Measurements from ENCODE around the gene OSBPL10.

The OSBPL10 gene

DNA sequence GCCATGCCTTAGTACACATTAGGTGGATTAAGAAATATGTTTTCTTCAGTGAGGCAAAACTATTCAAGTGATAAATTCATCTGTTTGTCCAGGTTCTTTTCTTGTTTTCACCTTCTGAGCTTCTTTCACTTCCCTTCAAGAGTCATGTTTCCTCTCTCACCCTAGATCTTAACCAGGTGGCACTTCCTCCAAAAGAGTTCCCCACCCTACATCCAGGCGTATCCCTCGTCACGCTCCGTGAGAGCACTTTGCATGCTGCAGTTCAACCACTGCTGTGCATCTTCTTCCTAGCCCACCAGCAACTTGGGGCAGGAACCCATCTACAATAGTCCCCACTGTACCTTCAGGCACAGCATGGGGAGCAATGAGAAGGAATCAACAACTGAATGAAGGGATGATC, 28.9 kb downstream of the OSBPL10 start:
- no peak for ATAC-seq
- TF ChIP-seq ZFP3 (CRISPR knock-in tag; IDR thresholded peaks at IDR 0.05), result no peak
- no peak for TF ChIP-seq TCF4 (CRISPR knock-in tag; IDR thresholded peaks at IDR 0.05; ENCODE audit: borderline replicate concordance)
- TF ChIP-seq ZNF70 (CRISPR knock-in tag; IDR thresholded peaks at IDR 0.05), result no peak
- TF ChIP-seq, protein P1, sequence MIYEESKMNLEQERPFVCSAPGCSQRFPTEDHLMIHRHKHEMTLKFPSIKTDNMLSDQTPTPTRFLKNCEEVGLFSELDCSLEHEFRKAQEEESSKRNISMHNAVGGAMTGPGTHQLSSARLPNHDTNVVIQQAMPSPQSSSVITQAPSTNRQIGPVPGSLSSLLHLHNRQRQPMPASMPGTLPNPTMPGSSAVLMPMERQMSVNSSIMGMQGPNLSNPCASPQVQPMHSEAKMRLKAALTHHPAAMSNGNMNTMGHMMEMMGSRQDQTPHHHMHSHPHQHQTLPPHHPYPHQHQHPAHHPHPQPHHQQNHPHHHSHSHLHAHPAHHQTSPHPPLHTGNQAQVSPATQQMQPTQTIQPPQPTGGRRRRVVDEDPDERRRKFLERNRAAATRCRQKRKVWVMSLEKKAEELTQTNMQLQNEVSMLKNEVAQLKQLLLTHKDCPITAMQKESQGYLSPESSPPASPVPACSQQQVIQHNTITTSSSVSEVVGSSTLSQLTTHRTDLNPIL (CRISPR knock-in tag; IDR thresholded peaks at IDR 0.05; ENCODE audit: low read depth), result no peak
- TF ChIP-seq ESRRG (CRISPR knock-in tag; IDR thresholded peaks at IDR 0.05), result no peak
- no peak for TF ChIP-seq ZNF8 (CRISPR knock-in tag; IDR thresholded peaks at IDR 0.05)
- no peak for TF ChIP-seq RARB (CRISPR knock-in tag; IDR thresholded peaks at IDR 0.05)
- TF ChIP-seq BACH2 (CRISPR knock-in tag; IDR thresholded peaks at IDR 0.05; ENCODE audit: borderline replicate concordance), result no peak

DNA sequence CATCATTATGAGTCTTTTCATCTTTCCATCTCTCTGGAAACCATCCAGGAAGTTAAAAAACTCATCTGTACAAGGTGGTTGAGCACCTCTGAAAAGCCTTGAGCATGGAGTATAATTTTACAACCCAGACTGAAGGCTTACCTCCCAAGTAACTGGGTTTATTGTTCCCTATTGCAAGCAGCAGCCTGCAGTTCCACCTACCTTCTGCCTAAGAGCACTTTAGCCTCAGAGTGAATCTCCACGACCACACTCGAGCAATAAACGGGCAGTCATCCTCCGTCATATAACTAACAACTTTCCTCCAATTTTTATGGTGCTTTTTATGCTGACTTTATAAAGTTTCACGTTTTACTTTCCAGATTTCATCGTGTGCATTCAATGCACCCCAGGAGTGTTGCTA, 32.8 kb downstream of the OSBPL10 start:
- TF ChIP-seq ZNF70 (CRISPR knock-in tag; IDR thresholded peaks at IDR 0.05) (no peak), ZNF565 (CRISPR knock-in tag; conservative IDR thresholded peaks at IDR 0.05; ENCODE audit: low read depth) (no peak)
- no peak for ATAC-seq

DNA sequence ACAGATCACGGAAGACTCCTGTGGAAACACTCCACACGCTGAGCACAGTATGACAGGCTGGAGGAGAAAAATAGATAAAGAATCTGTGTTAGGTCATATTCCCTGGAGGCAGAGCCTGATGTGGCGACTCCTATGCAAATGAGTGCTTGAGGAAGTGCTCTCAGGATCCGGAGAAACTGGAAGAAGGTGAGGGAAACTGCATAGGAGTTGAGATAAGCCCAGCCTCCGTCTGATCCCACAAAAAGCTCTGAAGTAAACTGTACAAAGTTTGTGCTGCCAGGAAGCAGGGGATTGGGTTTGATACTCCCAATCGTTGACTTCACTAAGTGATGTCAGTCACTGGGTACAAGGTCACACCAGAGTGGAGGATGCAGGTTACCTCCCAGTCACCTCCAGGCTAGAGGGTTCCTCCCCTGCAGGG, 33.4 kb downstream of the OSBPL10 start:
- no peak for ATAC-seq
- TF ChIP-seq BACH2 (CRISPR knock-in tag; IDR thresholded peaks at IDR 0.05; ENCODE audit: borderline replicate concordance), result no peak
- TF ChIP-seq ARNTL (CRISPR knock-in tag; IDR thresholded peaks at IDR 0.05; ENCODE audit: borderline replicate concordance, low read depth), result no peak
- TF ChIP-seq, protein P2, sequence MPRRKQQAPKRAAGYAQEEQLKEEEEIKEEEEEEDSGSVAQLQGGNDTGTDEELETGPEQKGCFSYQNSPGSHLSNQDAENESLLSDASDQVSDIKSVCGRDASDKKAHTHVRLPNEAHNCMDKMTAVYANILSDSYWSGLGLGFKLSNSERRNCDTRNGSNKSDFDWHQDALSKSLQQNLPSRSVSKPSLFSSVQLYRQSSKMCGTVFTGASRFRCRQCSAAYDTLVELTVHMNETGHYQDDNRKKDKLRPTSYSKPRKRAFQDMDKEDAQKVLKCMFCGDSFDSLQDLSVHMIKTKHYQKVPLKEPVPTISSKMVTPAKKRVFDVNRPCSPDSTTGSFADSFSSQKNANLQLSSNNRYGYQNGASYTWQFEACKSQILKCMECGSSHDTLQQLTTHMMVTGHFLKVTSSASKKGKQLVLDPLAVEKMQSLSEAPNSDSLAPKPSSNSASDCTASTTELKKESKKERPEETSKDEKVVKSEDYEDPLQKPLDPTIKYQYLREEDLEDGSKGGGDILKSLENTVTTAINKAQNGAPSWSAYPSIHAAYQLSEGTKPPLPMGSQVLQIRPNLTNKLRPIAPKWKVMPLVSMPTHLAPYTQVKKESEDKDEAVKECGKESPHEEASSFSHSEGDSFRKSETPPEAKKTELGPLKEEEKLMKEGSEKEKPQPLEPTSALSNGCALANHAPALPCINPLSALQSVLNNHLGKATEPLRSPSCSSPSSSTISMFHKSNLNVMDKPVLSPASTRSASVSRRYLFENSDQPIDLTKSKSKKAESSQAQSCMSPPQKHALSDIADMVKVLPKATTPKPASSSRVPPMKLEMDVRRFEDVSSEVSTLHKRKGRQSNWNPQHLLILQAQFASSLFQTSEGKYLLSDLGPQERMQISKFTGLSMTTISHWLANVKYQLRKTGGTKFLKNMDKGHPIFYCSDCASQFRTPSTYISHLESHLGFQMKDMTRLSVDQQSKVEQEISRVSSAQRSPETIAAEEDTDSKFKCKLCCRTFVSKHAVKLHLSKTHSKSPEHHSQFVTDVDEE (CRISPR knock-in tag; IDR thresholded peaks at IDR 0.05), result no peak
- TF ChIP-seq ZNF70 (CRISPR knock-in tag; IDR thresholded peaks at IDR 0.05), result no peak
- TF ChIP-seq CSDC2 (CRISPR knock-in tag; IDR thresholded peaks at IDR 0.05), result no peak
- no peak for TF ChIP-seq TOX (CRISPR knock-in tag; IDR thresholded peaks at IDR 0.05; ENCODE audit: borderline replicate concordance)
- TF ChIP-seq, protein P1 (CRISPR knock-in tag; IDR thresholded peaks at IDR 0.05; ENCODE audit: low read depth), result no peak
- TF ChIP-seq ISL1 (CRISPR knock-in tag; IDR thresholded peaks at IDR 0.05), result no peak
- TF ChIP-seq ZNF565 (CRISPR knock-in tag; conservative IDR thresholded peaks at IDR 0.05; ENCODE audit: low read depth), result no peak
- TF ChIP-seq PPARA (CRISPR knock-in tag; IDR thresholded peaks at IDR 0.05; ENCODE audit: borderline replicate concordance), result no peak
- no peak for TF ChIP-seq OSR1 (CRISPR knock-in tag; IDR thresholded peaks at IDR 0.05)
- TF ChIP-seq ESRRG (CRISPR knock-in tag; IDR thresholded peaks at IDR 0.05), result no peak
- no peak for TF ChIP-seq GLIS3 (CRISPR knock-in tag; IDR thresholded peaks at IDR 0.05)
- no peak for TF ChIP-seq ZNF8 (CRISPR knock-in tag; IDR thresholded peaks at IDR 0.05)
- TF ChIP-seq, protein P3, sequence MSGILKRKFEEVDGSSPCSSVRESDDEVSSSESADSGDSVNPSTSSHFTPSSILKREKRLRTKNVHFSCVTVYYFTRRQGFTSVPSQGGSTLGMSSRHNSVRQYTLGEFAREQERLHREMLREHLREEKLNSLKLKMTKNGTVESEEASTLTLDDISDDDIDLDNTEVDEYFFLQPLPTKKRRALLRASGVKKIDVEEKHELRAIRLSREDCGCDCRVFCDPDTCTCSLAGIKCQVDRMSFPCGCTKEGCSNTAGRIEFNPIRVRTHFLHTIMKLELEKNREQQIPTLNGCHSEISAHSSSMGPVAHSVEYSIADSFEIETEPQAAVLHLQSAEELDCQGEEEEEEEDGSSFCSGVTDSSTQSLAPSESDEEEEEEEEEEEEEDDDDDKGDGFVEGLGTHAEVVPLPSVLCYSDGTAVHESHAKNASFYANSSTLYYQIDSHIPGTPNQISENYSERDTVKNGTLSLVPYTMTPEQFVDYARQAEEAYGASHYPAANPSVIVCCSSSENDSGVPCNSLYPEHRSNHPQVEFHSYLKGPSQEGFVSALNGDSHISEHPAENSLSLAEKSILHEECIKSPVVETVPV (CRISPR knock-in tag; IDR thresholded peaks at IDR 0.05), result no peak
- TF ChIP-seq, protein P4, sequence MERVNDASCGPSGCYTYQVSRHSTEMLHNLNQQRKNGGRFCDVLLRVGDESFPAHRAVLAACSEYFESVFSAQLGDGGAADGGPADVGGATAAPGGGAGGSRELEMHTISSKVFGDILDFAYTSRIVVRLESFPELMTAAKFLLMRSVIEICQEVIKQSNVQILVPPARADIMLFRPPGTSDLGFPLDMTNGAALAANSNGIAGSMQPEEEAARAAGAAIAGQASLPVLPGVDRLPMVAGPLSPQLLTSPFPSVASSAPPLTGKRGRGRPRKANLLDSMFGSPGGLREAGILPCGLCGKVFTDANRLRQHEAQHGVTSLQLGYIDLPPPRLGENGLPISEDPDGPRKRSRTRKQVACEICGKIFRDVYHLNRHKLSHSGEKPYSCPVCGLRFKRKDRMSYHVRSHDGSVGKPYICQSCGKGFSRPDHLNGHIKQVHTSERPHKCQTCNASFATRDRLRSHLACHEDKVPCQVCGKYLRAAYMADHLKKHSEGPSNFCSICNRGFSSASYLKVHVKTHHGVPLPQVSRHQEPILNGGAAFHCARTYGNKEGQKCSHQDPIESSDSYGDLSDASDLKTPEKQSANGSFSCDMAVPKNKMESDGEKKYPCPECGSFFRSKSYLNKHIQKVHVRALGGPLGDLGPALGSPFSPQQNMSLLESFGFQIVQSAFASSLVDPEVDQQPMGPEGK (CRISPR knock-in tag; IDR thresholded peaks at IDR 0.05; ENCODE audit: borderline replicate concordance), result no peak
- no peak for TF ChIP-seq RARB (CRISPR knock-in tag; IDR thresholded peaks at IDR 0.05)
- TF ChIP-seq SNAI2 (CRISPR knock-in tag; IDR thresholded peaks at IDR 0.05), result no peak
- TF ChIP-seq ZFP30 (CRISPR knock-in tag; IDR thresholded peaks at IDR 0.05), result no peak
- TF ChIP-seq ZFP3 (CRISPR knock-in tag; IDR thresholded peaks at IDR 0.05), result no peak

All from SK-N-SH treated with all-trans-retinoic acid at 6 μM for 48 hours (cell line).